Transverse colon (tissue), 3 donors: ENCODE measurements around the gene PHF23.

Source experiments
- CTCF ChIP-seq, 5 experiments: fragments of 200-600 bp in 3 of 5; fragments of 450-650 bp in 2 of 5; sonication (generic) in 3 of 5; IDR thresholded peaks; 1 replicate in 2 of 5; 2 replicates in 3 of 5; pipeline ENCODE4 v1.5.1; 2016 to 2017; ENCODE audit warnings: antibody characterized with exemption in 5 of 5, inconsistent platforms in 3 of 5, mild to moderate bottlenecking in 2 of 5, moderate library complexity in 1 of 5
- POLR2A ChIP-seq: fragments of 450-650 bp; IDR thresholded peaks from one replicate; pipeline ENCODE4 v1.6.1; 2016; ENCODE audit warnings: antibody characterized with exemption, mild to moderate bottlenecking, moderate library complexity

- TF ChIP-seq CTCF (IDR thresholded peaks at IDR 0.05) (no peak), POLR2A (no peak)
Measured at GRCh38 chr17:7224110-7224509, 15.1 kb downstream of the PHF23 start.
